Measurements from ENCODE around the gene CALML4. TPM values are rescaled to one million over a fixed set of nuclear protein-coding genes. Genes with fewer than 3 reads are reported as not detected.

Gene CALML4
- polyA plus RNA-seq, 1 donor (not counting 4 experiments of a cell fraction or from before 2014, with no cell fraction given): 7.0 TPM

- Histone ChIP-seq H3K9ac (ENCODE audit: control insufficient read depth, extremely low read depth, insufficient read depth, low read length) (no peak overlapping the region), H3K9me1 (ENCODE audit: control insufficient read depth, extremely low read depth, insufficient read depth, low read length) (no peaks in the 10 kb centered on the region), H3K4me1 (ENCODE audit: control insufficient read depth, extremely low read depth, insufficient read depth, low read length) (peaks cover 8% of the 10 kb centered on the region), H2AFZ (ENCODE audit: control insufficient read depth, low read length) (no peak overlapping the region), H4K20me1 (ENCODE audit: control insufficient read depth, extremely low read depth, insufficient read depth, low read length) (no peaks in the 10 kb centered on the region), H3K36me3 (ENCODE audit: control insufficient read depth in 2 of 2, extremely low read depth in 1 of 2, insufficient read depth in 2 of 2, low read length in 2 of 2) (peaks cover 0 to 2% of the 10 kb centered on the region in 2 experiments), H3K4me2 (ENCODE audit: control insufficient read depth, extremely low read depth, insufficient read depth, low read depth, low read length) (no peak overlapping the region), H3K9me3 (ENCODE audit: control insufficient read depth, low read depth, low read length) (no peaks in the 10 kb centered on the region), H3K27me3 (ENCODE audit: control insufficient read depth, extremely low read depth, insufficient read depth, low read length) (no peaks in the 10 kb centered on the region), H3K4me3 (ENCODE audit: control insufficient read depth in 2 of 3, extremely low read depth in 1 of 3, insufficient read depth in 2 of 3, low read depth in 1 of 3, low read length in 3 of 3) (no peak overlapping the region), H3K27ac (ENCODE audit: control insufficient read depth, insufficient read depth, low read length) (no peak overlapping the region), H3K79me2 (ENCODE audit: control insufficient read depth, insufficient read depth, low read length) (no peaks in the 10 kb centered on the region)
- TF ChIP-seq CTCF (optimal IDR thresholded peaks at IDR 0.05 in 1 of 3, IDR thresholded peaks at IDR 0.05 in 1 of 3, conservative IDR thresholded peaks at IDR 0.05 in 1 of 3; ENCODE audit: extremely low read depth in 1 of 3, insufficient read depth in 2 of 3, low read length in 3 of 3) (no peak), EZH2 (IDR thresholded peaks at IDR 0.05; ENCODE audit: low read length) (no peak)
- dilution Hi-C loops (cut with MboI; ENCODE audit: extremely low pct_ligation_motif_present, low sequenced_read_pairs): no loop called here
- DNase-seq (ENCODE audit: low read depth, low spot score): no peak
- no peak for FAIRE-seq
Observed at GRCh38 chr15:68150187-68150586, 54.9 kb downstream of the CALML4 start.

- Histone ChIP-seq H3K27ac (ENCODE audit: control insufficient read depth, insufficient read depth, low read length) (no peak overlapping the region), H3K36me3 (ENCODE audit: control insufficient read depth in 2 of 2, extremely low read depth in 1 of 2, insufficient read depth in 2 of 2, low read length in 2 of 2) (peaks cover 0 to 2% of the 10 kb centered on the region in 2 experiments), H3K9ac (ENCODE audit: control insufficient read depth, extremely low read depth, insufficient read depth, low read length) (no peak overlapping the region), H3K27me3 (ENCODE audit: control insufficient read depth, extremely low read depth, insufficient read depth, low read length) (no peaks in the 10 kb centered on the region), H3K79me2 (ENCODE audit: control insufficient read depth, insufficient read depth, low read length) (no peaks in the 10 kb centered on the region), H3K4me3 (ENCODE audit: control insufficient read depth in 2 of 3, extremely low read depth in 1 of 3, insufficient read depth in 2 of 3, low read depth in 1 of 3, low read length in 3 of 3) (no peak overlapping the region), H4K20me1 (ENCODE audit: control insufficient read depth, extremely low read depth, insufficient read depth, low read length) (no peaks in the 10 kb centered on the region), H3K4me2 (ENCODE audit: control insufficient read depth, extremely low read depth, insufficient read depth, low read depth, low read length) (no peak overlapping the region), H3K9me1 (ENCODE audit: control insufficient read depth, extremely low read depth, insufficient read depth, low read length) (no peaks in the 10 kb centered on the region), H3K9me3 (ENCODE audit: control insufficient read depth, low read depth, low read length) (no peaks in the 10 kb centered on the region), H3K4me1 (ENCODE audit: control insufficient read depth, extremely low read depth, insufficient read depth, low read length) (peaks cover 8% of the 10 kb centered on the region), H2AFZ (ENCODE audit: control insufficient read depth, low read length) (no peak overlapping the region)
- FAIRE-seq: peak; percentile 29
- DNase-seq (ENCODE audit: low read depth, low spot score): no peak
- dilution Hi-C loops (cut with MboI; ENCODE audit: extremely low pct_ligation_motif_present, low sequenced_read_pairs): no loop called here
- TF ChIP-seq CTCF (optimal IDR thresholded peaks at IDR 0.05 in 1 of 3, IDR thresholded peaks at IDR 0.05 in 1 of 3, conservative IDR thresholded peaks at IDR 0.05 in 1 of 3; ENCODE audit: extremely low read depth in 1 of 3, insufficient read depth in 2 of 3, low read length in 3 of 3) (no peak), EZH2 (IDR thresholded peaks at IDR 0.05; ENCODE audit: low read length) (no peak)
Observed at GRCh38 chr15:68149059-68149458, 56.1 kb downstream of the CALML4 start.

Data from keratinocyte (primary cell).